Lower leg skin (tissue), 3 donors: Measurements from ENCODE around the gene COPZ1.

Experiments
- POLR2A ChIP-seq, 2 donors: fragments of 450-650 bp; IDR thresholded peaks; one replicate each; pipeline ENCODE4 v1.6.1; 2016 to 2017; ENCODE audit warnings: antibody characterized with exemption in 2 of 2, mild to moderate bottlenecking in 1 of 2, moderate library complexity in 1 of 2
- TF ChIP-seq, protein P1 (sequence below), 3 donors: fragments of 450-650 bp; IDR thresholded peaks; one replicate each; pipeline ENCODE4 v1.5.1; 2016; ENCODE audit warnings: antibody characterized with exemption in 3 of 3, mild to moderate bottlenecking in 3 of 3, moderate library complexity in 2 of 3

- TF ChIP-seq, protein P1, sequence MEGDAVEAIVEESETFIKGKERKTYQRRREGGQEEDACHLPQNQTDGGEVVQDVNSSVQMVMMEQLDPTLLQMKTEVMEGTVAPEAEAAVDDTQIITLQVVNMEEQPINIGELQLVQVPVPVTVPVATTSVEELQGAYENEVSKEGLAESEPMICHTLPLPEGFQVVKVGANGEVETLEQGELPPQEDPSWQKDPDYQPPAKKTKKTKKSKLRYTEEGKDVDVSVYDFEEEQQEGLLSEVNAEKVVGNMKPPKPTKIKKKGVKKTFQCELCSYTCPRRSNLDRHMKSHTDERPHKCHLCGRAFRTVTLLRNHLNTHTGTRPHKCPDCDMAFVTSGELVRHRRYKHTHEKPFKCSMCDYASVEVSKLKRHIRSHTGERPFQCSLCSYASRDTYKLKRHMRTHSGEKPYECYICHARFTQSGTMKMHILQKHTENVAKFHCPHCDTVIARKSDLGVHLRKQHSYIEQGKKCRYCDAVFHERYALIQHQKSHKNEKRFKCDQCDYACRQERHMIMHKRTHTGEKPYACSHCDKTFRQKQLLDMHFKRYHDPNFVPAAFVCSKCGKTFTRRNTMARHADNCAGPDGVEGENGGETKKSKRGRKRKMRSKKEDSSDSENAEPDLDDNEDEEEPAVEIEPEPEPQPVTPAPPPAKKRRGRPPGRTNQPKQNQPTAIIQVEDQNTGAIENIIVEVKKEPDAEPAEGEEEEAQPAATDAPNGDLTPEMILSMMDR (IDR thresholded peaks at IDR 0.05) = no peak
- no peak for TF ChIP-seq POLR2A (IDR thresholded peaks at IDR 0.05)
These were observed 5.5 kb downstream of the COPZ1 start for GRCh38 chr12:54330442-54330841.
